DMS 273 (cell line): ENCODE data around the gene LCN2.
A peak's percentile ranks its signal among the peaks of the same experiment; 100 is the strongest.
"Not testable (repeated sequence)": the region's sequence is repeated elsewhere in the genome, so short reads cannot be mapped to it uniquely, and the experiment has no call there.

ENCODE experiments used
- DNase-seq: peaks from one replicate; lab custom pipeline; 2025; ENCODE audit not compliant: unreplicated experiment; lab: John Stamatoyannopoulos, UW

LCN2 gene

GRCh38 chr9:128163523-128164306 is 14.5 kb downstream of the LCN2 start:
- DNase-seq: no peak

DNA sequence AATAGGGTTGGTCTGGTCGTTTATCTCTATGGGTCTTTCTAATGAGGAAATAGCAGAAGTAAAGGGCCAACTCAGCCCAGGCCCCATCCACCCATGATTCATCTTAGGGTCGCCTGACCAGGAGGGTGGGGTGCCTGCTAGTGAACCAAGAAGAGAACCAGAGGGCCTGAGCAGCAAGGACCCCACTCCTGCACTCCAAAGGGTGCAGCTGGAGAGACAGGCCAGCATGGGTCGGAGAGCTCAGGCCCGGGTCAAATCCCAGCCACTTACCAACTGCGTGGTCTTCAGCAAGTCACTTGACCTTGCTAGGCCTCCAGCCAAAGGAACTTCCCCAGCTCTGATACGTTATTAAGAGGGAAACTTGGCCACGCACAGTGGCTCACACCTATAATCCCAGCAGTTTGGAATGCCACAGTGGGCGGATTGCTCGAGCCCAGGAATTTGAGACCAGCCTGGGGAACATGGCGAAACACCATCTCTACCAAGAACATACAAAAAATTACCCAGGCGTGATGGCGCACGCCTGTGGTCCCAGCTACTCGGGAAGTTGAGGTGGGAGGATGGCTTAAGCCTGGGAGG is 15.1 kb downstream of the LCN2 start:
- DNase-seq: no peak

DNA sequence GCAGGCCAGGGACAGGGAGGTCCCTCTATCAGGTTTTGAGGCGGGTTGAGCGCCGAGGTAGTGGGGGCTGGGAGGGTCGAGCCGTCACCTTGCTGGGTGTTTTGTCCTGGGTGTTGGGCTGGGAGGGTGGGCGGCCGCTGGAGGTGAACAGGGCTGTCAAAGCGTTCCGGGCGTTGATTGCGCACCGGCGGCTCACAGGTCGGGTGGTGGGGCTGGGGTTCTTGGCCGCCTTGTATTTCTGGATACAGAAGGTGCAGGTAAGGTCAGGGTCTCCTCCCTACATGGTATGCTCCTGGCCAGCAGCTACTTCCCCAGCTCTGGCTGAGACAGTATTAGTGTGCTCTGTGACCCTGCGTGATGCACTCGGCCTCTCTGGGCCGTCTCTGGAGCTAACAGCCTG is 16.9 kb downstream of the LCN2 start:
- no peak for DNase-seq

DNA sequence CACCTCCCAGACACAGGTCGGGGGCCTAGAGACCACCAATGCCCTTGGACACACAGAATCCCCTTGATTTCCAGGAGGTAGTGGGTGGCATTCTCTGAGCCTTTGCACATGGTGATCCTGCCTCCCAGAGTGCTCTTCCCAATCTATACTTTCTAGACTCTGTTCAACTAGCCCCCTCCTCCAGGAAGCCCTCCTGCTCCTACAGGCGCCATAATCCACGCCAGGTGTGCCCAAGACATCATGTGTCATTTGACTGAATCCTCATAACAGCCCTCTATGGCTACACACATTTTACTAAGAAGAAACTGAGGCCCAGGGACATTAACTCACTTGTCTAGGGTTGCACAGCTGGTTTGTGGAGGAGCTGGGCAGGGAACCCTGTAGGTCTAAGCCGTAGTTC is 18.0 kb downstream of the LCN2 start:
- DNase-seq: no peak

DNA sequence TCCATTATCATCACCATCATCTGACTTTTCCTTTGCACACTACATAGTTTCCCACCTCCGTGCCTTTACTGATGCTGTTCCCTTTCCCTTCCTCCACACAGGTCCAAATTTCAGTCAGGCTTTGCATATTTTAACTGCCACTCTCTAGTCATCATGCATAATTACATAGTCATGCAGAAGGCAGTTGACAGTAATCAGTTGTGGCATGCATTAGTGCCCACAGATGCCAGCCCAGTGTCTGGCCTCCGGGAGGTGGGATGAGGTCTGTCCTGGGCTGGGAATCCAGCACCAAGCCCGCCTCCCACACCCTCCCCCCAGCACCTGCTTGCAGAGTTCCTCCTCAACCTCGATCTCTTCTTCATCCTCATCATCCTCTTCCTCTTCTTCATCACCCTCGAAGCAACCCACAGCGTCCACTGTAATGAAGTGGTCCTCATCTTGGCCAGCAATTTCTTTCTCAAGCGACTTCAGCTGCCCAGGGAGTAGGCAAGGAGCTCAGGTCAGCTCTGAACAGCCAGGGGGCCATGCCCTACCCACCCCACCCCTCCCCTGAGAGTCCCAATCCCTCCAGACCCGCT is 19.6 kb downstream of the LCN2 start:
- peak; percentile 22 for DNase-seq

GRCh38 chr9:128169492-128169891 is 20.2 kb downstream of the LCN2 start:
- DNase-seq: peak; percentile 80

- DNase-seq: peak; percentile 91
Observed at GRCh38 chr9:128169925-128170324, 20.7 kb downstream of the LCN2 start.

DNA sequence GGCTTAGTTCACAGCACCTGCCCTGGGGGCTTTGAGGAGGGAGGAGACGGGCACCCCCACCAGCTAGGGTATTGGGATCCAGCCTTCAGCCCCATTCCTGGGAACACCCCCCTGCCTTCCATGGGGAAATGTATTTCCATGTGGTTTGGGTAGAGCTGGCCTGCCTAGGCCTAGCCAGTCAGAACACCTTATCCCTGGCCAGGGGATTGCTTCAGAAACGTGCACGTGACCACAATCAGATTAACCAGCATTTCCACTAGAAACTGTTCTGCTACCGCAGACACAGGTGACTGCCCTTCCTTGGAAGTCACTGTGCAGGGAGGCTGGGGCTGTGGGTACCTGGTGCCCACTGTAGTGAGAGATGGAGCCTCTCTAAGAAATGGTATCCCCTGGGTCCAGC is 24.8 kb downstream of the LCN2 start:
- no peak for DNase-seq

- no peak for DNase-seq
Observed at GRCh38 chr9:128175102-128175563, 25.9 kb downstream of the LCN2 start.

DNA sequence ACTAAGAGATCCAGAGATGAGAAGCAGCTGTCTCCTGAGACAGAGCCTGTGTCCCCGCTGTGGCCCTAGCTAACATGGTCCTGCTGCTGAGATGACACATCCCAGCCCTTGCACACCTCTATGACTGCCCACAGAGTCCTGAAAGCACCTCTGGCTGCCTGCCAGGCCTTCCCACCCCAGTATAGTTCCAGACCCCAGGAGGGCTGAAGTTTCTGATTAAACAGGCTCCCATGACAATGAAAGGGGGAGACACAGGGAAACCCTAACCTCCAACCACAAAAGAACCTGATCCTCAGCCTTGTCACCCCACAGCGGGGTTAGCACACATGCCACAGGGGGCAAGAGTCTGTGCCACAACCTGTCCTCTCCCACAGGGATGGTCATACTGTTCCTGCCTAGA is 26.5 kb downstream of the LCN2 start:
- no peak for DNase-seq

DNA sequence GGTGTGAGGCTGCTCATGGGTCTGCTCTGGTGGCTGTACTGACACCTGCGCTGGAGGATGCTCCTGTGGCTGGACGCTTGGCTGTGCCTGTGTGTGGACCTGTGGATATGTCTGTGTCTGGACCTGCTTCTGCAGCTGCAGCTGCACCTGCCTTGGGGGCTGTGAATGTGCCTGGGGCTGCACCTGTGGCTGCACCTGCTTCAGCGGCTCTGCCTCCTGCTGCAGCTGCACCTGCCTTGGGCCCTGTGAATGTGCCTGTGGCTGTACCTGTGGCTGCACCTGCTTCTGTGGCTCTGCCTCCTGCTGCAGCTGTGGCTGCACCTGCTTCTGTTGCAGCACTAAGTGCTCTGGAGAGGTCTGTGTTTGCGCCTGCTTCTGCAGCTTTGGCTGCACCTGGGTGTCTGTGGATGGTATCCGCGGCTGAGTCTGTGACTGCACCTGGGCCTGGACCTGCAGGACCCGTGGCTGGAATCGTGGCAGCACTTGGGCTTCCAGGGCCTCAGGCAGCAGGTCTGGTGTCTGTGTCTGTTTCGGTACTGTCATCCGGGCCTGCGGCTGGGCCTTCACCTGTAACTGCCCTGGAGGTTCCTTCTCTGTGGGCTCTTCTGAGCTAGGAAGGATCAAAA is 29.7 kb downstream of the LCN2 start:
- DNase-seq: no peak

GRCh38 chr9:128180001-128180400 is 30.7 kb downstream of the LCN2 start:
- no peak for DNase-seq

- DNase-seq: no peak
Observed at GRCh38 chr9:128180447-128180846, 31.2 kb downstream of the LCN2 start.

- DNase-seq: not testable (repeated sequence)
Observed at GRCh38 chr9:128181480-128181879, 32.2 kb downstream of the LCN2 start.

DNA sequence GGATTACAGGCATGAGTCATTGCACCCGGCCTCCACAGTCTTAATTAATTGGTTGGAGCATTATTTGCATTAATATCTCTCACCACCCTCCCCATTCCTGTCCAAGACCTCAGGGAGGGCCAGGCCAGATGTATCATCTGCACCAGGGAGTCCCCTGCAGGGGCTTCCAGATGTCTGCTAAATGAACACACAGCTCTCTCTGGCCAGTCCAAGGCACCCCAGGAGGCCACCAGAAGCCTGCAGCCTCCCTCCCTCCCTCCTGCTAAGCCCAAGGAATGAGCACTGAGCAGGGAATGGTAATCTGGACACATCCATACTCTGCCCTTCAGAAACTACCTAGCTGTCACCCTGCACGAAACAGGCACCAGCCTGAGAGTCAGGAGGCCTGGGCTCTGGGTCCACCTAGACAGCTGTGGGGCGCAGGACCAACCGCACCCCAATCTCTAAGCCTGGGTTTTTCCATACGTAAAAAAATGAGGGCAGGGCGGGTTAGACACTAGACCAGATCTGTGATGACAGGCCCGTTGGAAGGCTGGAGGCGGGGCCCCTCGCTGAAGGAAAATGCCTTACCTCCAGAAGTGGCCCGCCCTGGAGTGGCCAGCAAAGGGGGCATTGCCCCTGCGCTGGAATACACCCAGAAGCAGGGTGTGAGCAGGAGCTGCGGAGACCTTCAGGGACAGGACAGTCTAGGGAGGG is 33.8 kb downstream of the LCN2 start:
- DNase-seq: peak; percentile 25

DNA sequence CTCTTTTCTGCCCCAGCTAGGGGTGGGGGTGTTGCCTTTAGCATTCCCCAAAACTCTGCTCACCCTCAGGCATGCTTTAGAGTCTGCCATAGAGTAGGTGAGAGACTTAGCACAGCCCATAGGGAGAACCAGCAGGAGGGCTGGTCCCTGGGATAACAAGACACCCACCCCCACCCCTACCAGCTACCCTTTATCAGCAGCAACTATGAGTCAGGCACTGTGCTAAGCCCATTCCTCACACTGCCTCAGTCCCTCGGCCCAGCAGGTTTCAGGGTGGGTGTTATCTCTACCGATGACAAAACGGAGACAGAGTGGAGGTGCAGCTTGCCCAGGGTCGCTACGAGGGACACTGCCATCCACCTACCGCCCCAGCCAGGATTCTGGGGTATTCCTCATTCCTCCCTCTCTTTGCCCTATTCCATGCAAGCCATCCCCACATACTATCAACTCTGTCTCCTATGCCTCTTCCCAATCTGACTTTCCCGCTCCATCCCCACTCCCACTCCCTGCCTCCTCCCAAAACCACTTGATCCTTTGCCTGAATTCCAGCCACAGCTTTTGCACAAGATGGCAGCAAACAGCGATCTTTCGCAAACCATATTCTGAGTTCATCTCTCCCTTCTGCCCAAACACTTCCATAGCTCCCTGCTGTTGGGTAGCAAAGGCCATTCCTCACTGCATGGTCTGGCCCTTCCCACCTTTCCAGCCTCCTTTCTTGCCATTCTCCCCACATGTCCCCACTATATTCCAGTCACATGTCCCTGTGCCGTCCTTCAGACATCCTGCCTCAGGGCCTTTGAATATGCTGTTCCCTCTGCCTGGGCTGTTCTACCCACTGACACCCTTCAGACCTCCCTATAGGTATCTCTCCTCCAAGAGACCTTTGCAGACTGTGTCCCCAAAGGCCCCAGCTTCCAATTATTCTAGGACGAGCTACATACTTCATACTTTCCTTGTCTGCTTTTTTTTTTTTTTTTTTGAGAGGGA is 37.0 kb downstream of the LCN2 start:
- DNase-seq: no peak

GRCh38 chr9:128187361-128187760 is 38.1 kb downstream of the LCN2 start:
- DNase-seq: no peak

- DNase-seq: no peak
Observed at GRCh38 chr9:128188209-128188608, 39.0 kb downstream of the LCN2 start.

- DNase-seq: peak; percentile 26
Observed at GRCh38 chr9:128190013-128190412, 40.8 kb downstream of the LCN2 start.
